Ishikawa (cell line): ENCODE data around the gene ISCA1.

Experiments
- CEBPB ChIP-seq: IDR thresholded peaks from 2 replicates; pipeline ENCODE4 v1.6.1; 2012
- CREB1 ChIP-seq: IDR thresholded peaks from 2 replicates; pipeline ENCODE4 v1.6.1; 2012; ENCODE audit warnings: low read depth
- EP300 ChIP-seq: IDR thresholded peaks from 2 replicates; pipeline ENCODE4 v1.6.1; 2012; ENCODE audit warnings: borderline replicate concordance
- FOXM1 ChIP-seq: IDR thresholded peaks from 2 replicates; pipeline ENCODE4 v1.6.1; 2012; ENCODE audit warnings: low read depth, borderline replicate concordance
- MAX ChIP-seq: IDR thresholded peaks from 2 replicates; pipeline ENCODE4 v1.6.1; 2012
- NFIC ChIP-seq: IDR thresholded peaks from 2 replicates; pipeline ENCODE4 v1.6.1; 2012
- RAD21 ChIP-seq: IDR thresholded peaks from 2 replicates; pipeline ENCODE4 v1.6.1; 2012; ENCODE audit warnings: low read depth
- REST ChIP-seq: IDR thresholded peaks from 2 replicates; pipeline ENCODE4 v1.6.1; 2012; ENCODE audit warnings: low read depth, mild to moderate bottlenecking
- TAF1 ChIP-seq: IDR thresholded peaks from 2 replicates; pipeline ENCODE4 v1.6.1; 2012; ENCODE audit warnings: low read depth, mild to moderate bottlenecking
- TCF12 ChIP-seq: IDR thresholded peaks from 2 replicates; pipeline ENCODE4 v1.6.1; 2012; ENCODE audit warnings: low read depth
- TEAD4 ChIP-seq: IDR thresholded peaks from 2 replicates; pipeline ENCODE4 v1.6.1; 2012
- USF1 ChIP-seq: IDR thresholded peaks from 2 replicates; pipeline ENCODE4 v1.6.1; 2012
- ZBTB7A ChIP-seq: IDR thresholded peaks from 2 replicates; pipeline ENCODE4 v1.6.1; 2012; ENCODE audit warnings: low read depth

GRCh38 chr9:86300701-86301100 lies 18.4 kb upstream of the ISCA1 start:
- no peak for TF ChIP-seq RAD21
- no peak for TF ChIP-seq EP300
- TF ChIP-seq MAX: no peak
- TF ChIP-seq ZBTB7A: no peak
- TF ChIP-seq TEAD4: no peak
- TF ChIP-seq TAF1: no peak
- TF ChIP-seq USF1: no peak
- TF ChIP-seq NFIC: no peak
- no peak for TF ChIP-seq FOXM1
- TF ChIP-seq TCF12: no peak
- TF ChIP-seq REST: no peak
- no peak for TF ChIP-seq CREB1
- TF ChIP-seq CEBPB: no peak
